HG03139 (cell line): ENCODE data around the gene PAM16.
"Not testable (repeated sequence)": the region's sequence is repeated elsewhere in the genome, so short reads cannot be mapped to it uniquely, and the experiment has no call there.

Experiments
- ATAC-seq: cut with Tn5 transposase; IDR thresholded peaks from one replicate; pipeline ENCODE4 v1.9.1; 2021; ENCODE audit not compliant: unreplicated experiment

The PAM16 gene

GRCh38 chr16:4350787-4351659 is at the start of gene PAM16:
TSS of gene PAM16 (minus strand) at chr16:4351321. CDS start at chr16:4351234, 87 bp downstream.
- peak; percentile 89 for ATAC-seq

- ATAC-seq = no peak
These were observed 48.0 kb upstream of the PAM16 start for GRCh38 chr16:4399001-4399730.

GRCh38 chr16:4395055-4395726 is 44.1 kb upstream of the PAM16 start:
- no peak for ATAC-seq

- not testable (repeated sequence) for ATAC-seq
These were observed 42.7 kb upstream of the PAM16 start for GRCh38 chr16:4393850-4394249.

GRCh38 chr16:4393240-4393600 is 42.1 kb upstream of the PAM16 start:
- no peak for ATAC-seq

- no peak for ATAC-seq
These were observed 41.5 kb upstream of the PAM16 start for GRCh38 chr16:4392382-4393239.

GRCh38 chr16:4391631-4392381 is 40.7 kb upstream of the PAM16 start:
- ATAC-seq = no peak

GRCh38 chr16:4390266-4391260 is 39.4 kb upstream of the PAM16 start:
- no peak for ATAC-seq

GRCh38 chr16:4389051-4389955 is 38.2 kb upstream of the PAM16 start:
- no peak for ATAC-seq

- no peak for ATAC-seq
These were observed 37.3 kb upstream of the PAM16 start for GRCh38 chr16:4388271-4389021.

- no peak for ATAC-seq
These were observed 36.7 kb upstream of the PAM16 start for GRCh38 chr16:4387781-4388180.

- no peak for ATAC-seq
These were observed 35.9 kb upstream of the PAM16 start for GRCh38 chr16:4386951-4387565.

GRCh38 chr16:4386451-4386805 is 35.3 kb upstream of the PAM16 start:
- no peak for ATAC-seq

- no peak for ATAC-seq
These were observed 34.8 kb upstream of the PAM16 start for GRCh38 chr16:4385789-4386450.

GRCh38 chr16:4385066-4385788 is 34.1 kb upstream of the PAM16 start:
- ATAC-seq = no peak
